HG02678 (cell line): ENCODE results near the gene TNFRSF18.

Experiments used
- ATAC-seq: cut with Tn5 transposase; IDR thresholded peaks from one replicate; pipeline ENCODE4 v1.9.1; 2021; ENCODE audit warnings: mild to moderate bottlenecking, moderate library complexity; ENCODE audit not compliant: unreplicated experiment

The TNFRSF18 gene

GRCh38 chr1:1228596-1229321 is 22.4 kb upstream of the TNFRSF18 start:
- no peak for ATAC-seq

GRCh38 chr1:1228187-1228586 is 21.8 kb upstream of the TNFRSF18 start:
- no peak for ATAC-seq

GRCh38 chr1:1227386-1227785 is 21.0 kb upstream of the TNFRSF18 start:
- ATAC-seq: no peak

- no peak for ATAC-seq
These were observed 20.4 kb upstream of the TNFRSF18 start for GRCh38 chr1:1226566-1227362.

- no peak for ATAC-seq
These were observed 19.5 kb upstream of the TNFRSF18 start for GRCh38 chr1:1225913-1226312.

- no peak for ATAC-seq
These were observed 18.9 kb upstream of the TNFRSF18 start for GRCh38 chr1:1225238-1225845.

GRCh38 chr1:1223891-1224290 is 17.5 kb upstream of the TNFRSF18 start:
- ATAC-seq: no peak

GRCh38 chr1:1223321-1223720 is 16.9 kb upstream of the TNFRSF18 start:
- ATAC-seq: no peak

GRCh38 chr1:1222575-1223225 is 16.3 kb upstream of the TNFRSF18 start:
- no peak for ATAC-seq

- no peak for ATAC-seq
These were observed 15.6 kb upstream of the TNFRSF18 start for GRCh38 chr1:1221887-1222574.

- no peak for ATAC-seq
These were observed 13.8 kb upstream of the TNFRSF18 start for GRCh38 chr1:1220197-1220596.

- no peak for ATAC-seq
These were observed 12.9 kb upstream of the TNFRSF18 start for GRCh38 chr1:1219341-1219740.

GRCh38 chr1:1218524-1219200 is 12.3 kb upstream of the TNFRSF18 start:
- no peak for ATAC-seq

- no peak for ATAC-seq
These were observed 11.5 kb upstream of the TNFRSF18 start for GRCh38 chr1:1217621-1218523.

GRCh38 chr1:1216770-1217620 is 10.6 kb upstream of the TNFRSF18 start:
- ATAC-seq: no peak

GRCh38 chr1:1215881-1216605 is 9.7 kb upstream of the TNFRSF18 start:
- ATAC-seq: no peak

GRCh38 chr1:1215080-1215676 is 8.8 kb upstream of the TNFRSF18 start:
- no peak for ATAC-seq
